ENCODE measurements around the gene RNF220. TPM values are rescaled to one million over a fixed set of nuclear protein-coding genes. Genes with fewer than 3 reads are reported as not detected.

Gene RNF220
- total and polyA plus RNA-seq, 2 donors from 2014 or later, result 66.9 to 69.0 TPM

DNA sequence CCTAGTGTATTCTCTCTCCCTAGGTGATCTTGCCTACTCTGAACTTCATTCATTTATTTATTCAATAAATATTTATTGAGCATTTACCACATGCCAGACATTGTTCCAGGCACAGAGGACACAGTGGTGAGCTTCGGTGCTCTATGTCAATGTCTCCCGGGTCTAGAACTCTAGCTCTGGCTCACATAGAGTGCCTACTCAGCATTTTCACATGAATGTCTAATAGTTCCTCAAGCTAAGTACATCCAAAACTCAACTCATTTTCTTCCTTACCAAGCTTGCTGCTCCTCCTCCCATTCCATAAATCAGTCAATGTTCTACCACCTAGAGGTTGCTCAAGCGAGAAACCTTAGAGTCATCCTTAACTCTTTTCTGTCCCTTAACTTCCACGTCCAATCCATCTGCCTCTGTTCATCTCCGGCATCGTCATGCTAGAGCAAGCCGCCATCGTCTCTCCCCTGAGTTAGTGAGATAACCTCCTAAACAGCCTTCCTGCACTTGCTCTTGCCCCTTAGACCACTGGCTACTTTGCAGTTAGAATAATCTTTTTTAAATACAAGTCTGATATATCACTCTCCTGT, 201.7 kb downstream of the RNF220 start:
- Histone ChIP-seq H3K9me3 (ENCODE audit: control insufficient read depth in 2 of 3, insufficient read depth in 1 of 3, low read length in 3 of 3) (no peaks in the 10 kb centered on the region), H3K36me3 (ENCODE audit: control insufficient read depth in 2 of 3, insufficient read depth in 3 of 3, low read length in 3 of 3) (no peaks in the 10 kb centered on the region), H3K27ac (ENCODE audit: low read depth in 2 of 2, low read length in 2 of 2) (no peak overlapping the region), H3K27me3 (ENCODE audit: control insufficient read depth, insufficient read depth, low read length) (peaks cover 10% of the 10 kb centered on the region), H3K9ac (ENCODE audit: low read length in 3 of 3) (no peak overlapping the region), H3K4me3 (ENCODE audit: low read length in 3 of 3) (no peak overlapping the region), H3K4me1 (ENCODE audit: control insufficient read depth in 2 of 3, insufficient read depth in 2 of 3, low read depth in 1 of 3, low read length in 3 of 3) (no peaks in the 10 kb centered on the region)
- DNase-seq (no peak), FAIRE-seq (no peak)
- TF ChIP-seq, protein P1, sequence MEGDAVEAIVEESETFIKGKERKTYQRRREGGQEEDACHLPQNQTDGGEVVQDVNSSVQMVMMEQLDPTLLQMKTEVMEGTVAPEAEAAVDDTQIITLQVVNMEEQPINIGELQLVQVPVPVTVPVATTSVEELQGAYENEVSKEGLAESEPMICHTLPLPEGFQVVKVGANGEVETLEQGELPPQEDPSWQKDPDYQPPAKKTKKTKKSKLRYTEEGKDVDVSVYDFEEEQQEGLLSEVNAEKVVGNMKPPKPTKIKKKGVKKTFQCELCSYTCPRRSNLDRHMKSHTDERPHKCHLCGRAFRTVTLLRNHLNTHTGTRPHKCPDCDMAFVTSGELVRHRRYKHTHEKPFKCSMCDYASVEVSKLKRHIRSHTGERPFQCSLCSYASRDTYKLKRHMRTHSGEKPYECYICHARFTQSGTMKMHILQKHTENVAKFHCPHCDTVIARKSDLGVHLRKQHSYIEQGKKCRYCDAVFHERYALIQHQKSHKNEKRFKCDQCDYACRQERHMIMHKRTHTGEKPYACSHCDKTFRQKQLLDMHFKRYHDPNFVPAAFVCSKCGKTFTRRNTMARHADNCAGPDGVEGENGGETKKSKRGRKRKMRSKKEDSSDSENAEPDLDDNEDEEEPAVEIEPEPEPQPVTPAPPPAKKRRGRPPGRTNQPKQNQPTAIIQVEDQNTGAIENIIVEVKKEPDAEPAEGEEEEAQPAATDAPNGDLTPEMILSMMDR (IDR thresholded peaks at IDR 0.05; ENCODE audit: borderline replicate concordance, extremely low read depth, insufficient read depth), result no peak
- intact Hi-C loops (cut with DNase I), result no loop called here

DNA sequence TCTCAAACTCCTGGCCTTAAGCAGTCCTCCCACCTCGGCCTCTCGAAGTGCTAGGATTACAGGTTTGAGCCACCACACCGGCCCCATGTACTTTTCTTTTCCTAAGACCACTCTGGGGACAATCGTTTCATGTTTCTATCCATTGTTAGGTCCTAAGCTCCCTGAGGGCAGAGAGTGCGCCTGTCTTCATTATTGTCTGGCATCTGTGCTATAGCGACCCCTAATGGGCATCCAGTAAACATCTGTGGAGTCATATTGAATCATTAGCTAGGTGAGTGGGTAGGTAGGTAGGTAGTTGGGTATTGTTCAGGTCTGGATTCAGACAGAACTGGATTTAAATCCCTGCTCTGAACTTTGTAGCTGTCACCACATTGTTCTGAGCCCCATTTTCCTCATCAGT, 203.1 kb downstream of the RNF220 start:
- no peak for FAIRE-seq
- TF ChIP-seq, protein P1 (IDR thresholded peaks at IDR 0.05; ENCODE audit: borderline replicate concordance, extremely low read depth, insufficient read depth), result no peak
- Histone ChIP-seq H3K27ac (ENCODE audit: low read depth in 2 of 2, low read length in 2 of 2) (no peak overlapping the region), H3K27me3 (ENCODE audit: control insufficient read depth, insufficient read depth, low read length) (peaks cover 3% of the 10 kb centered on the region), H3K9ac (ENCODE audit: low read length in 3 of 3) (no peak overlapping the region), H3K36me3 (ENCODE audit: control insufficient read depth in 2 of 3, insufficient read depth in 3 of 3, low read length in 3 of 3) (no peaks in the 10 kb centered on the region), H3K4me3 (ENCODE audit: low read length in 3 of 3) (no peak overlapping the region), H3K4me1 (ENCODE audit: control insufficient read depth in 2 of 3, insufficient read depth in 2 of 3, low read depth in 1 of 3, low read length in 3 of 3) (no peaks in the 10 kb centered on the region), H3K9me3 (ENCODE audit: control insufficient read depth in 2 of 3, insufficient read depth in 1 of 3, low read length in 3 of 3) (no peaks in the 10 kb centered on the region)
- no peak for DNase-seq
- intact Hi-C loops (cut with DNase I), result no loop called here

DNA sequence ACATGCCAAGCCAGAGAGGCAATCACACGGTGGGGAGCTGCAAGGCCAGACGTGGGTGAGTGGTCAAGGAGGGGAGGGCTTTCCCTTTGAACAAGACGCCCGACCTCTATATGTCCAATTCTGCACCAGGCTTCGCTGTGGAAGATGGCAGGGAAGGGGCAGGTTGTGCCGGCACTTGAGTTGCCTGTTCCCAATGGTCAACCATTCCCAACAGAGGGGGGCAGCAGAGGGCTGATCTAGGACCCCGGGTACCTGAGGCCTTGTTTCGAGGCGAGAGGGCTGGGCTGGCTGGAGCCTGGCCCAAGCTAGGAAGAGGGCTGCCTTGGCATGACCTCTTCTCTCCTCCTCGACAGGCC, 204.3 kb downstream of the RNF220 start:
- FAIRE-seq, result no peak
- Histone ChIP-seq H3K27me3 (ENCODE audit: control insufficient read depth, insufficient read depth, low read length) (peaks cover 3% of the 10 kb centered on the region), H3K9me3 (ENCODE audit: control insufficient read depth in 2 of 3, insufficient read depth in 1 of 3, low read length in 3 of 3) (no peaks in the 10 kb centered on the region), H3K9ac (ENCODE audit: low read length in 3 of 3) (no peak overlapping the region), H3K4me1 (ENCODE audit: control insufficient read depth in 2 of 3, insufficient read depth in 2 of 3, low read depth in 1 of 3, low read length in 3 of 3) (no peaks in the 10 kb centered on the region), H3K4me3 (ENCODE audit: low read length in 3 of 3) (no peak overlapping the region), H3K27ac (ENCODE audit: low read depth in 2 of 2, low read length in 2 of 2) (no peak overlapping the region), H3K36me3 (ENCODE audit: control insufficient read depth in 2 of 3, insufficient read depth in 3 of 3, low read length in 3 of 3) (no peaks in the 10 kb centered on the region)
- intact Hi-C loops (cut with DNase I), result no loop called here
- peak; percentile 71 to 81 (median 79) for DNase-seq
- TF ChIP-seq, protein P1 (IDR thresholded peaks at IDR 0.05; ENCODE audit: borderline replicate concordance, extremely low read depth, insufficient read depth), result peak; percentile 57

All from kidney (tissue), 14 donors.